T-helper 17 cell (primary cell): Measurements from ENCODE around the gene P4HB. TPM values are rescaled to one million over a fixed set of nuclear protein-coding genes. Genes with fewer than 3 reads are reported as not detected.

Experiments
- ATAC-seq: fragments of 150-1000 bp; cut with Tn5 transposase; 2 replicates; pipeline ENCODE4 v1.10.0; 2021; ENCODE audit warnings: mild to moderate bottlenecking, moderate library complexity
- DNase-seq, 3 donors: peaks; one replicate each; pipeline versions ENCODE4 v3.0.0 to v3.0.0-alpha.2; 2020 to 2021
- H3K9me3 ChIP-seq: one replicate; pipeline ENCODE4 v1.7.0; 2013; ENCODE audit warnings: low read length, mild to moderate bottlenecking; ENCODE audit not compliant: control insufficient read depth, poor library complexity, severe bottlenecking
- H3K27ac Mint-ChIP-seq: one replicate; pipeline ENCODE4 v1.8.0; 2022; ENCODE audit warnings: mild to moderate bottlenecking, moderate library complexity, mixed read lengths
- H3K27me3 Mint-ChIP-seq: one replicate; pipeline ENCODE4 v1.8.0; 2022; ENCODE audit warnings: mixed read lengths
- H3K36me3 Mint-ChIP-seq: one replicate; pipeline ENCODE4 v1.8.0; 2022; ENCODE audit warnings: low read depth, mixed read lengths
- H3K4me1 Mint-ChIP-seq: one replicate; pipeline ENCODE4 v1.8.0; 2022; ENCODE audit warnings: mild to moderate bottlenecking, mixed read lengths
- H3K4me3 Mint-ChIP-seq: one replicate; pipeline ENCODE4 v1.8.0; 2022; ENCODE audit warnings: mild to moderate bottlenecking, moderate library complexity, mixed read lengths
- total RNA-seq, 4 donors: library from RNA in 2 of 4; stranded (reverse) in 2 of 4; gene quantifications; one replicate each; pipeline ENCODE4 v1.2.3 and lab custom pipeline; 2022 to 2026

P4HB gene
- total RNA-seq, 2 donors from 2014 or later, result 281 to 320 TPM

GRCh38 chr17:81794074-81794476 lies 66.3 kb downstream of the P4HB start:
- no peak for ATAC-seq
- H3K4me1 Mint-ChIP-seq, result no peaks in the 10 kb centered on the region
- H3K36me3 Mint-ChIP-seq, result no peaks in the 10 kb centered on the region
- no peak overlapping the region for H3K4me3 Mint-ChIP-seq
- H3K27ac Mint-ChIP-seq, result no peak overlapping the region
- DNase-seq, result no peak
- no peaks in the 10 kb centered on the region for H3K9me3 ChIP-seq
- H3K27me3 Mint-ChIP-seq, result peaks cover under 1% of the 10 kb centered on the region

Other genes with a start within 250 kb of the P4HB start
- 10 to 100 TPM; 76.0 to 84.1 TPM for gene NPLOC4, start 223.4 kb downstream of the P4HB start, total RNA-seq
- gene TSPAN10, start 223.3 kb downstream of the P4HB start, total RNA-seq, result under 1 TPM in 1 of 2 donors, not detected in 1; 0.15 TPM
- gene PDE6G, start 204.0 kb downstream of the P4HB start, total RNA-seq, result 1 to 10 TPM in 1 of 2 donors, under 1 TPM in 1; 0.50 to 2.2 TPM
- gene OXLD1, start 193.9 kb downstream of the P4HB start, total RNA-seq, result 10 to 100 TPM; 32.8 to 34.4 TPM
- 10 to 100 TPM; 15.0 to 18.4 TPM for gene CCDC137, start 193.8 kb downstream of the P4HB start, total RNA-seq
- 10 to 100 TPM; 10.5 to 34.0 TPM for gene ARL16, start 176.7 kb downstream of the P4HB start, total RNA-seq
- gene HGS, start 176.5 kb downstream of the P4HB start, total RNA-seq, result 100 to 1,000 TPM; 111 to 121 TPM
- 10 to 100 TPM; 21.4 to 21.8 TPM for gene MRPL12, start 157.2 kb downstream of the P4HB start, total RNA-seq
- 1 to 10 TPM; 3.4 TPM for gene SLC25A10, start 148.3 kb downstream of the P4HB start, total RNA-seq
- gene GCGR, start 56.4 kb downstream of the P4HB start, total RNA-seq, result not detected
- 10 to 100 TPM; 50.3 to 51.9 TPM for gene MCRIP1, start 27.2 kb downstream of the P4HB start, total RNA-seq
- not detected for gene PPP1R27, start 25.5 kb downstream of the P4HB start, total RNA-seq
- gene ARHGDIA, start 10.8 kb upstream of the P4HB start, total RNA-seq, result 100 to 1,000 TPM; 564 to 643 TPM
- gene ALYREF, start 31.1 kb upstream of the P4HB start, total RNA-seq, result 10 to 100 TPM; 79.9 to 88.8 TPM
- gene ANAPC11, start 31.2 kb upstream of the P4HB start, total RNA-seq, result 10 to 100 TPM; 32.8 to 36.2 TPM
- not detected for gene NPB, start 41.7 kb upstream of the P4HB start, total RNA-seq
- 10 to 100 TPM; 21.6 to 26.0 TPM for gene PCYT2, start 50.9 kb upstream of the P4HB start, total RNA-seq
- gene SIRT7, start 57.6 kb upstream of the P4HB start, total RNA-seq, result 10 to 100 TPM; 48.9 to 58.2 TPM
- 10 to 100 TPM; 15.4 to 23.0 TPM for gene MAFG, start 67.2 kb upstream of the P4HB start, total RNA-seq
- 1 to 10 TPM in 1 of 2 donors, under 1 TPM in 1; 0.72 to 1.9 TPM for gene PYCR1, start 76.8 kb upstream of the P4HB start, total RNA-seq
- gene MYADML2, start 86.7 kb upstream of the P4HB start, total RNA-seq, result not detected
- gene NOTUM, start 100.7 kb upstream of the P4HB start, total RNA-seq, result not detected
- 10 to 100 TPM; 38.1 to 40.1 TPM for gene ASPSCR1, start 117.1 kb upstream of the P4HB start, total RNA-seq
- 10 to 100 TPM; 20.9 to 21.1 TPM for gene CENPX, start 162.3 kb upstream of the P4HB start, total RNA-seq
- 10 to 100 TPM; 12.9 to 13.5 TPM for gene LRRC45, start 162.8 kb upstream of the P4HB start, total RNA-seq
- 1 to 10 TPM; 2.6 to 3.1 TPM for gene RAC3, start 171.1 kb upstream of the P4HB start, total RNA-seq
- 10 to 100 TPM; 55.6 to 77.5 TPM for gene DCXR, start 177.2 kb upstream of the P4HB start, total RNA-seq
- 10 to 100 TPM; 26.5 to 28.3 TPM for gene RFNG, start 191.3 kb upstream of the P4HB start, total RNA-seq
- 10 to 100 TPM; 63.2 to 66.1 TPM for gene GPS1, start 191.4 kb upstream of the P4HB start, total RNA-seq
- gene DUS1L, start 205.3 kb upstream of the P4HB start, total RNA-seq, result 100 to 1,000 TPM; 130 to 131 TPM
- gene FASN, start 237.7 kb upstream of the P4HB start, total RNA-seq, result 100 to 1,000 TPM in 1 of 2 donors, 10 to 100 TPM in 1; 87.3 to 126 TPM